Epithelial cell of esophagus (primary cell): ENCODE measurements around the gene BET1.
A peak's percentile ranks its signal among the peaks of the same experiment; 100 is the strongest.
"Not testable (repeated sequence)": the region's sequence is repeated elsewhere in the genome, so short reads cannot be mapped to it uniquely, and the experiment has no call there.

Source experiments
- DNase-seq: peaks from one replicate; pipeline ENCODE4 v3.0.0; 2010; ENCODE audit warnings: low read depth
- H3K4me3 ChIP-seq: 2 replicates; pipeline ENCODE4 v1.5.1; 2011; ENCODE audit warnings: mild to moderate bottlenecking, low read length, control low read depth
- CTCF ChIP-seq: IDR thresholded peaks from 2 replicates; pipeline ENCODE4 v1.5.1; 2011; ENCODE audit warnings: low read depth, mild to moderate bottlenecking, low read length, control low read depth, inconsistent platforms; ENCODE audit not compliant: insufficient read depth; ENCODE audit errors: missing control alignments

BET1 gene

GRCh38 chr7:94039368-94040035 lies 35.3 kb upstream of the BET1 start:
- no peak for TF ChIP-seq CTCF
- no peak overlapping the region for H3K4me3 ChIP-seq
- DNase-seq = no peak

DNA sequence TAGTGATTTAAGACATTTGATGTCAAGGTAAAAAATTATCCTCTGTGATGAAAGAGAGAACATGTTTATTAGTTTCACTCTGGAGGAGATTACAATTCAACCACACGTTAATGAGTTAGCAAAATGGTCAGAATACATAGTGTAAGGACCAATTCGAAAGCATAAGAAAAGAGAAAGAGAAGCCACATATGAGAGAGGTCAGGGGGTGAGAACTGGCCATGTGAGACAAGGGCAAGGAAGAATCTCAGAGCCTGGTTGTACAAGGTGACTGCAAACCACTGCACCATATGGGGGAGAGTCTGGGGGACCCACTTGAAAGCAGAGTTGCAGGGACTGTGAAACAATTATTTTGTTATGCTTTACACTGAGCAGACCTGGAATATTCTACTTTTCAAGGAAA lies 27.7 kb upstream of the BET1 start:
- TF ChIP-seq CTCF = no peak
- no peak overlapping the region for H3K4me3 ChIP-seq
- DNase-seq = no peak

DNA sequence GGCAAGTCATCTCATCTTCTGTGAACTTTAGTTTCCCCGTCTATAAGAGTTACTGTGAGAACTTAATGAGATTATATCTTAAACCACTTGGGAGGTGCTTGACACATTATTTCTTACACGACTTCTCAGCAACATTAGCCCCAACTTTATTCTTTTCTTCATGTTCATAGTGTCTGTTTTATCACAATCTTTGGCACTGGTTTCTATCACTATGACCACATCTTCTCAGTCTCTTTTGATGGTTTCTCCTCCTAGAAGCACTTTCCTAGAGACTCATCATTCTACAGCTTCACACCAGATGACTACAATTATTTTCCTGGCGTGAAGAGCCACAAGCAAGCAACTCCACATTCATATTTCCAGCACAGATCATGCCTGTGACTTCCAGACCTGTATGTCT lies 26.5 kb upstream of the BET1 start:
- no peak for TF ChIP-seq CTCF
- no peak for DNase-seq
- no peak overlapping the region for H3K4me3 ChIP-seq

DNA sequence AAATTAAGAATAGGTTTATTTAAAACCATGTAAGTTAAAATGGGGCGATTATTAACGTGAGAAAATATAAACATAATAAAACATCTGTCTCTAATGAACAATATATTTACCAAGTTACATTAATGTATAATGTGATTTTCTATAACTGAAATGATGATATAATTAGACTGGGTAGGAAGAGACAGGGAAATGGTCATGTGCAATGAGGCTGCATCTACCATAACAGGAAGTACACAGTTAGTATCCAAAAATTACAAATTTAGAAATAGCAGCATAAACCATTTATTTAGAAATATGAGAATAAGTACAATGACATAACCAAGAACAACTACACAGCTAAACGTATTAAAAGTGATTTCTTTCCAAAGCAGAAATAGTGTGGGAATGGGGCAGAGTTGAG lies 25.8 kb upstream of the BET1 start:
- TF ChIP-seq CTCF = no peak
- DNase-seq = no peak

GRCh38 chr7:94028768-94029167 lies 24.6 kb upstream of the BET1 start:
- DNase-seq = peak; percentile 17
- no peak overlapping the region for H3K4me3 ChIP-seq
- no peak for TF ChIP-seq CTCF

More for the DNA sequence above, 25.8 kb upstream of the BET1 start:
- H3K4me3 ChIP-seq = no peak overlapping the region

DNA sequence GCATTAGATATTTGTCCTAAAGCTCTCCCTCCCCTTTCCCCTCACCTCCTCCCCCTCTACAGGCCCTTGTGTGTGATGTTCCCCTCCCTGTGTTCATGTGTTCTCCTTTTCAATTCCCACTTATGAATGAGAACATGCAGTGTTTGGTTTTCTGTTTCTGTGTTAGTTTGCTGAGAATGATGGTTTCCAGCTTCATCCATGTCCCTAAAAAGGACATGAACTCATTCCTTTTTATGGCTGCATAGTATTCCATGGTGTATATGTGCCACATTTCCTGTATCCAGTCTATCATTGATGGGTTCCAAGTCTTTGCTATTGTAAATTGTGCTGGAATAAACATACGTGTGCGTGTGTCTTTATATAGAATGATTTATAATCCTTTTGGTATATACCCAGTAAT lies 22.5 kb upstream of the BET1 start:
- DNase-seq = not testable (repeated sequence)

GRCh38 chr7:94022550-94022949 lies 18.4 kb upstream of the BET1 start:
- no peak overlapping the region for H3K4me3 ChIP-seq
- DNase-seq = peak; percentile 27
- TF ChIP-seq CTCF = no peak

More for the DNA sequence above, 22.5 kb upstream of the BET1 start:
- not testable (repeated sequence) for H3K4me3 ChIP-seq

- no peak overlapping the region for H3K4me3 ChIP-seq
- DNase-seq = no peak
- no peak for TF ChIP-seq CTCF
Observed at GRCh38 chr7:94016786-94017185, 12.6 kb upstream of the BET1 start.
